HG03045 (cell line): ENCODE data around the gene TMEM108.

Experiments
- ATAC-seq: cut with Tn5 transposase; IDR thresholded peaks from one replicate; pipeline ENCODE4 v1.9.1; 2021; ENCODE audit warnings: mild to moderate bottlenecking, moderate library complexity; ENCODE audit not compliant: unreplicated experiment

The TMEM108 gene

GRCh38 chr3:133408366-133408765 lies 370.2 kb downstream of the TMEM108 start:
- no peak for ATAC-seq

GRCh38 chr3:133408961-133409360 lies 370.8 kb downstream of the TMEM108 start:
- no peak for ATAC-seq

GRCh38 chr3:133410191-133410892 lies 372.2 kb downstream of the TMEM108 start:
- ATAC-seq: no peak

GRCh38 chr3:133412183-133413132 lies 374.3 kb downstream of the TMEM108 start:
- ATAC-seq: no peak

- no peak for ATAC-seq
Observed at GRCh38 chr3:133413161-133414020, 375.2 kb downstream of the TMEM108 start.

- no peak for ATAC-seq
Observed at GRCh38 chr3:133414021-133414392, 375.8 kb downstream of the TMEM108 start.

GRCh38 chr3:133418361-133418760 lies 380.2 kb downstream of the TMEM108 start:
- ATAC-seq: no peak

- ATAC-seq: no peak
Observed at GRCh38 chr3:133419151-133419909, 381.1 kb downstream of the TMEM108 start.

GRCh38 chr3:133424937-133425869 lies 387.0 kb downstream of the TMEM108 start:
- ATAC-seq: no peak

- no peak for ATAC-seq
Observed at GRCh38 chr3:133425898-133426297, 387.7 kb downstream of the TMEM108 start.

- no peak for ATAC-seq
Observed at GRCh38 chr3:133426721-133427120, 388.5 kb downstream of the TMEM108 start.

- ATAC-seq: no peak
Observed at GRCh38 chr3:133428552-133428951, 390.4 kb downstream of the TMEM108 start.

- ATAC-seq: no peak
Observed at GRCh38 chr3:133429063-133429462, 390.9 kb downstream of the TMEM108 start.

- no peak for ATAC-seq
Observed at GRCh38 chr3:133439563-133439962, 401.4 kb downstream of the TMEM108 start.

GRCh38 chr3:133440652-133441051 lies 402.5 kb downstream of the TMEM108 start:
- ATAC-seq: no peak

- ATAC-seq: peak; percentile 75
Observed at GRCh38 chr3:133441867-133442270, 403.7 kb downstream of the TMEM108 start.

GRCh38 chr3:133442518-133442917 lies 404.3 kb downstream of the TMEM108 start:
- ATAC-seq: no peak

GRCh38 chr3:133443649-133444422 lies 405.6 kb downstream of the TMEM108 start:
- no peak for ATAC-seq

GRCh38 chr3:133444423-133444774 lies 406.2 kb downstream of the TMEM108 start:
- ATAC-seq: no peak
